Smooth muscle cell (in vitro differentiated cells): Measurements from ENCODE around the gene ZMYND10. TPM values are rescaled to one million over a fixed set of nuclear protein-coding genes. Genes with fewer than 3 reads are reported as not detected.

Experiments used
- DNase-seq: peaks from one replicate; lab custom pipeline; 2025; ENCODE audit not compliant: unreplicated experiment; lab: John Stamatoyannopoulos, UW
- H2AFZ ChIP-seq: fragments of 200-600 bp; sonication (generic); 2 replicates; pipeline ENCODE4 v1.6.0; 2016; ENCODE audit warnings: antibody characterized with exemption, low read depth, mild to moderate bottlenecking
- H3F3A ChIP-seq: fragments of 200-600 bp; sonication (generic); 2 replicates; pipeline ENCODE4 v1.6.0; 2017; ENCODE audit warnings: antibody characterized with exemption, low read depth
- H3K27ac ChIP-seq: fragments of 200-600 bp; sonication (generic); 2 replicates; pipeline ENCODE4 v1.5.1; 2016; ENCODE audit warnings: low read depth, mild to moderate bottlenecking
- H3K27me3 ChIP-seq: fragments of 200-600 bp; sonication (generic); 2 replicates; pipeline ENCODE4 v1.6.1; 2016; ENCODE audit warnings: low read depth, mild to moderate bottlenecking
- H3K36me3 ChIP-seq: fragments of 200-600 bp; sonication (generic); 2 replicates; pipeline ENCODE4 v1.5.1; 2016; ENCODE audit warnings: low read depth
- H3K4me1 ChIP-seq: fragments of 200-600 bp; sonication (generic); 2 replicates; pipeline ENCODE4 v1.5.1; 2016; ENCODE audit warnings: low read depth
- H3K4me2 ChIP-seq: fragments of 200-600 bp; sonication (generic); 2 replicates; pipeline ENCODE4 v1.6.0; 2016; ENCODE audit warnings: mild to moderate bottlenecking
- H3K4me3 ChIP-seq: fragments of 200-600 bp; sonication (generic); 2 replicates; pipeline ENCODE4 v1.5.1; 2016; ENCODE audit warnings: mild to moderate bottlenecking
- H3K79me2 ChIP-seq: fragments of 200-600 bp; sonication (generic); 2 replicates; pipeline ENCODE4 v1.6.0; 2016; ENCODE audit warnings: low read depth, mild to moderate bottlenecking
- H3K9ac ChIP-seq: fragments of 200-600 bp; sonication (generic); 2 replicates; pipeline ENCODE4 v1.6.0; 2016; ENCODE audit warnings: low read depth
- H3K9me3 ChIP-seq: fragments of 200-600 bp; sonication (generic); replicated peaks from 2 replicates; pipeline ENCODE4 v1.5.1; 2016; ENCODE audit warnings: low read depth
- H4K20me1 ChIP-seq: fragments of 200-600 bp; sonication (generic); 2 replicates; pipeline ENCODE4 v1.6.0; 2016; ENCODE audit warnings: low read depth
- CTCF ChIP-seq: fragments of 200-600 bp; sonication (generic); IDR thresholded peaks from 2 replicates; pipeline ENCODE4 v1.5.1; 2017; ENCODE audit warnings: borderline replicate concordance, mild to moderate bottlenecking, antibody characterized with exemption; ENCODE audit not compliant: insufficient read depth, poor library complexity, severe bottlenecking
- WGBS: methylation state at CpG from one replicate; pipeline ENCODE4 v1.1.7; 2016; ENCODE audit warnings: low lambda C conversion rate; 5-methylcytosine and 5-hydroxymethylcytosine counted together
- polyA plus RNA-seq: library from polyadenylated mRNA; unstranded; fragments of >200 nt; fragmentation: Nextera tagmentation; extraction: Ambion mirVana; gene quantifications from 2 replicates; pipeline ENCODE4 v1.2.1, GENCODE V29; 2016
- total RNA-seq: library from RNA; depleted of rRNA; stranded (reverse); fragments of >200 nt; gene quantifications from 2 replicates; pipeline ENCODE4 v1.2.3, GENCODE V29; 2014

ZMYND10 gene
- total and polyA plus RNA-seq, 2 experiments from 2014 or later: 0.27 to 1.7 TPM

GRCh38 chr3:50381383-50381782 is 35.9 kb upstream of the ZMYND10 start:
- Histone ChIP-seq H3F3A (no peaks in the 10 kb centered on the region), H2AFZ (no peak overlapping the region), H3K4me3 (no peak overlapping the region), H3K4me1 (no peaks in the 10 kb centered on the region), H3K36me3 (no peaks in the 10 kb centered on the region), H4K20me1 (no peaks in the 10 kb centered on the region), H3K4me2 (no peak overlapping the region), H3K9me3 (no peaks in the 10 kb centered on the region), H3K9ac (no peak overlapping the region), H3K27ac (no peak overlapping the region), H3K79me2 (no peaks in the 10 kb centered on the region), H3K27me3 (no peaks in the 10 kb centered on the region)
- DNase-seq: no peak
- no peak for TF ChIP-seq CTCF
- 90% methylated on average over 3 of the region's 4 CpGs for WGBS

- H3K27ac ChIP-seq: no peak overlapping the region
- H3K79me2 ChIP-seq: no peaks in the 10 kb centered on the region
- no peak for DNase-seq
- no peak overlapping the region for H2AFZ ChIP-seq
- H3F3A ChIP-seq: no peaks in the 10 kb centered on the region
- H4K20me1 ChIP-seq: no peaks in the 10 kb centered on the region
- WGBS: 95% methylated on average over 17 of the region's 17 CpGs
- H3K9ac ChIP-seq: no peak overlapping the region
- no peaks in the 10 kb centered on the region for H3K27me3 ChIP-seq
- no peaks in the 10 kb centered on the region for H3K9me3 ChIP-seq
- no peak for TF ChIP-seq CTCF
- no peaks in the 10 kb centered on the region for H3K36me3 ChIP-seq
- H3K4me2 ChIP-seq: no peak overlapping the region
- H3K4me1 ChIP-seq: no peaks in the 10 kb centered on the region
- no peak overlapping the region for H3K4me3 ChIP-seq
These were observed 35.0 kb upstream of the ZMYND10 start for GRCh38 chr3:50380405-50381085.

- WGBS: 90% methylated on average over 17 of the region's 17 CpGs
- Histone ChIP-seq H3K79me2 (no peaks in the 10 kb centered on the region), H3K4me2 (no peak overlapping the region), H3K36me3 (no peaks in the 10 kb centered on the region), H3K27me3 (no peaks in the 10 kb centered on the region), H3K9me3 (no peaks in the 10 kb centered on the region), H2AFZ (no peak overlapping the region), H3K4me1 (no peaks in the 10 kb centered on the region), H3K4me3 (no peak overlapping the region), H4K20me1 (no peaks in the 10 kb centered on the region), H3K27ac (no peak overlapping the region), H3K9ac (no peak overlapping the region), H3F3A (no peaks in the 10 kb centered on the region)
- DNase-seq: no peak
- no peak for TF ChIP-seq CTCF
These were observed 33.2 kb upstream of the ZMYND10 start for GRCh38 chr3:50378757-50379156.

- TF ChIP-seq CTCF: no peak
- Histone ChIP-seq H3K79me2 (no peaks in the 10 kb centered on the region), H4K20me1 (no peaks in the 10 kb centered on the region), H3F3A (no peaks in the 10 kb centered on the region), H2AFZ (no peak overlapping the region), H3K4me1 (no peaks in the 10 kb centered on the region), H3K4me2 (no peak overlapping the region), H3K27ac (no peak overlapping the region), H3K27me3 (no peaks in the 10 kb centered on the region), H3K36me3 (no peaks in the 10 kb centered on the region), H3K9me3 (no peaks in the 10 kb centered on the region), H3K4me3 (no peak overlapping the region), H3K9ac (no peak overlapping the region)
- WGBS: 76% methylated on average over 6 of the region's 6 CpGs
- no peak for DNase-seq
These were observed 32.5 kb upstream of the ZMYND10 start for GRCh38 chr3:50378024-50378423.
